Prostate gland (tissue), 2 donors: ENCODE data around the gene ADAMTSL3.

Experiments used
- POLR2A ChIP-seq: fragments of 450-650 bp; IDR thresholded peaks from one replicate; pipeline ENCODE4 v1.6.1; 2016; ENCODE audit warnings: antibody characterized with exemption, mild to moderate bottlenecking
- POLR2AphosphoS5 ChIP-seq: sonication (generic); formaldehyde crosslinking; IDR thresholded peaks from one replicate; pipeline ENCODE4 v1.6.1; 2017; ENCODE audit warnings: antibody characterized with exemption
- TF ChIP-seq, protein P1 (sequence below), 4 experiments: fragments of 200-600 bp in 2 of 4; fragments of 450-650 bp in 2 of 4; sonication (generic) in 2 of 4; IDR thresholded peaks; 1 replicate in 3 of 4; 2 replicates in 1 of 4; pipeline ENCODE4 v1.5.1; 2016 to 2019; ENCODE audit warnings: antibody characterized with exemption in 4 of 4, mild to moderate bottlenecking in 2 of 4, moderate library complexity in 2 of 4

DNA sequence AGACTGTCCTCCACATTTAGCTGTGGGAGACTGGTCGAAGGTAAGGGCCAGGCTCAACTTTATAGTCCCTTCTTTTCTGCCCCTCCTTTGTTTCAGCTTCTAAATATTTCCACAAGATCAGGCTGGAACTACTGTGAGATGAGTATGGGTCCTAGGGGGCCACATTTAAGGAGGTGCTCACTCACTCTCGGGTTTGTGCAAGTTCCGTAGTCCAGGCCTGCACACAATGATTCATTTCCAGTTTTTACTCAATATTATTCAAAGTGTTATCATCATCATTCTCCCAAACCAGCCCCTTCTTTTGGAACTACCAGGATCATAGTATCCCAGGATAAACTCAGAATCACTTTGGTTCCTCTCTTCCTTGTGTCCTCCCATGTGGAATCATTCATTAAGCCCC, 289.1 kb downstream of the ADAMTSL3 start:
- TF ChIP-seq, protein P1, sequence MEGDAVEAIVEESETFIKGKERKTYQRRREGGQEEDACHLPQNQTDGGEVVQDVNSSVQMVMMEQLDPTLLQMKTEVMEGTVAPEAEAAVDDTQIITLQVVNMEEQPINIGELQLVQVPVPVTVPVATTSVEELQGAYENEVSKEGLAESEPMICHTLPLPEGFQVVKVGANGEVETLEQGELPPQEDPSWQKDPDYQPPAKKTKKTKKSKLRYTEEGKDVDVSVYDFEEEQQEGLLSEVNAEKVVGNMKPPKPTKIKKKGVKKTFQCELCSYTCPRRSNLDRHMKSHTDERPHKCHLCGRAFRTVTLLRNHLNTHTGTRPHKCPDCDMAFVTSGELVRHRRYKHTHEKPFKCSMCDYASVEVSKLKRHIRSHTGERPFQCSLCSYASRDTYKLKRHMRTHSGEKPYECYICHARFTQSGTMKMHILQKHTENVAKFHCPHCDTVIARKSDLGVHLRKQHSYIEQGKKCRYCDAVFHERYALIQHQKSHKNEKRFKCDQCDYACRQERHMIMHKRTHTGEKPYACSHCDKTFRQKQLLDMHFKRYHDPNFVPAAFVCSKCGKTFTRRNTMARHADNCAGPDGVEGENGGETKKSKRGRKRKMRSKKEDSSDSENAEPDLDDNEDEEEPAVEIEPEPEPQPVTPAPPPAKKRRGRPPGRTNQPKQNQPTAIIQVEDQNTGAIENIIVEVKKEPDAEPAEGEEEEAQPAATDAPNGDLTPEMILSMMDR (IDR thresholded peaks at IDR 0.05): no peak
- TF ChIP-seq POLR2A: no peak
- TF ChIP-seq POLR2AphosphoS5: no peak
